ENCODE data around the gene MEIOB.

The MEIOB gene

DNA sequence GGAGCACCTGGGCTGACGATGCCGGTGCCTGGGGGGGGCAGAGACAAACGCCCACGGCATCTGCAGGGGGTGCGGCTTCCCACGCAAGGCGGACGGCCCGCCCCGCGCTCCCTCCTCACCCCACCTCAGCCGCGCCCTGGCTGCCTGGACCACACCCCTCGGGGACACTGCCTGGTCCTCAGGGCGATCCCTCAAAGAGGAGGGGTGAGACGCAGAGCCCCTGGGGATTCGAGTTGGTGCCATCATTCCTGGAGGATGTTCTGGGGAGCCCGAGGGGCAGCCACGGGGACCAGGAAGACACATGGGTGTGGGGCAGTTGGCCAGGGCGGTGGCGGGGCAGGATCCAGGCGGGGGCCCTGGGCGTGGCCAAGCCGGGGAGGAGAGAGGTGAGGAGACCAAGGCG lies 82.3 kb downstream of the MEIOB start:
- Histone ChIP-seq H3K36me3 (peaks cover 15 to 80% (median 44%) of the 10 kb centered on the region in 3 donors), H3K4me1 (peaks cover 0 to 38% (median 8%) of the 10 kb centered on the region in 4 donors), H3K27ac (no peak overlapping the region), H3K27me3 (no peaks in the 10 kb centered on the region), H3K9me3 (no peaks in the 10 kb centered on the region), H3K4me3 (no peak overlapping the region)
- intact Hi-C loops (cut with DNase I; ENCODE audit: low total_unique reads), result no loop called here
- no peak for TF ChIP-seq CTCF (IDR thresholded peaks at IDR 0.05)
- peak in 1 of 2 donors; percentile 62 for DNase-seq

DNA sequence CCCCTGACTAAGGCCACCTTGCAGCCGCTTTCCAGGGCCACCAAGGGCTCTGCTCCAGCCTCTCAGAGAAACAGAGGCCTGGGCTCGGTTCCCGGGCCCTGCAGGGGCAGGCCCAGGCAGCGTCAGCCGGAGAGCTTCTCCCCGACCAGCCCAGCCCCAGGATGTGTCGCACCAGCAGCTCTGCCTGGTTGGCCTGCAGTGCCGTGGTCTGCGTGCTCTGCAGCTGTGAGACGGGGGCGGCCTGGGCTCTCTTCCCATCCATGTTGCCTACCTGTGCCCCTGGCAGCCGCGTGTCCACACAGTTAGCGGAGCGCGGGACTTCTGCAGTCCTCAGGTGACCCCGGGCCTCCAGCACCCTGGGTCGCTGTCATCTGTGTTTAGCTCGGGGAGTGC lies 83.3 kb downstream of the MEIOB start:
- no peak overlapping the region for H3K4me3 ChIP-seq
- no peaks in the 10 kb centered on the region for H3K9me3 ChIP-seq
- TF ChIP-seq CTCF (IDR thresholded peaks at IDR 0.05), result no peak
- H3K27me3 ChIP-seq, result no peaks in the 10 kb centered on the region
- H3K27ac ChIP-seq, result no peak overlapping the region
- no peak for DNase-seq
- peaks cover 0 to 40% (median 17%) of the 10 kb centered on the region in 4 donors for H3K4me1 ChIP-seq
- intact Hi-C loops (cut with DNase I; ENCODE audit: low total_unique reads), result no loop called here
- H3K36me3 ChIP-seq, result peaks cover 15 to 80% (median 44%) of the 10 kb centered on the region in 3 donors

GRCh38 chr16:1788095-1788707 lies 83.8 kb downstream of the MEIOB start:
- no peak for TF ChIP-seq CTCF (IDR thresholded peaks at IDR 0.05)
- no peak overlapping the region for H3K27ac ChIP-seq
- intact Hi-C loops (cut with DNase I; ENCODE audit: low total_unique reads), result no loop called here
- peak in 1 of 2 donors; percentile 56 for DNase-seq
- peaks cover 15 to 80% (median 44%) of the 10 kb centered on the region in 3 donors for H3K36me3 ChIP-seq
- no peaks in the 10 kb centered on the region for H3K9me3 ChIP-seq
- peaks cover 0 to 43% (median 21%) of the 10 kb centered on the region in 4 donors for H3K4me1 ChIP-seq
- H3K27me3 ChIP-seq, result no peaks in the 10 kb centered on the region
- no peak overlapping the region for H3K4me3 ChIP-seq

DNA sequence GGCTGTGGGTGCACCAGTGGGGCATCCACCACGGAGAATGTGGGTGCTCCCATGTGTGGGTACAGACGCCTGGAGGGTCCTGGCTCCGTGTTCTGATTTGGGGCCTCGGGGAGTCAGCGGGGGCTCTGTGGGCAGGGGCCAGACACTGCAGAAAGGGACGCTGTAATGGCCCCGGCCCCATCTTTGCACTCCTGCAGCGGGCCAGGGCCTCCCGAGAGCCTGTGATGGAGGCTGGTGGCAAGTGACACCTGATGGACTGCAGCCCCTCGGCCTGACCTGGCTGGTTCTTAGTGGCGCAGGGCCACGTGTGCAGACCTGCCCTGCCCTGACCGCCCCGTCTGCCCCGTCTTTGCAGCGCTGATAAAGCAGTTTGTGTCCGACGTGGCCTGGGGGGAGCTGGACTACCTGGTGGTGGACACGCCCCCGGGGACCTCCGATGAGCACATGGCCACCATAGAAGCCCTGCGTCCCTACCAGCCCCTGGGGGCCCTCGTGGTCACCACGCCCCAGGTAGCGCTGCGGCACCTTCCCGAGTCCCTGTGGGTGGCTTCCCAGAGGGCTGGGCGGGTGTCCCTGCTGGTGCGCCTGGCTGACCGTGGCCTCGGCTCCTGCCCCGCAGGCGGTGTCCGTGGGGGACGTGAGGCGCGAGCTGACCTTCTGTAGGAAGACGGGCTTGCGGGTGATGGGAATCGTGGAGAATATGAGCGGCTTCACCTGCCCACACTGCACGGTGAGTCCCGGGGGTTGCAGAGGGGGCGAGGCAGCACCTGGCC lies 84.5 kb downstream of the MEIOB start:
- H3K9me3 ChIP-seq, result no peaks in the 10 kb centered on the region
- H3K4me3 ChIP-seq, result no peak overlapping the region
- peaks cover 15 to 75% (median 44%) of the 10 kb centered on the region in 3 donors for H3K36me3 ChIP-seq
- DNase-seq, result peak in 1 of 2 donors; percentile 64
- intact Hi-C loops (cut with DNase I; ENCODE audit: low total_unique reads), result no loop called here
- H3K27me3 ChIP-seq, result no peaks in the 10 kb centered on the region
- H3K27ac ChIP-seq, result no peak overlapping the region
- peaks cover 0 to 44% (median 21%) of the 10 kb centered on the region in 4 donors for H3K4me1 ChIP-seq
- no peak for TF ChIP-seq CTCF (IDR thresholded peaks at IDR 0.05)

DNA sequence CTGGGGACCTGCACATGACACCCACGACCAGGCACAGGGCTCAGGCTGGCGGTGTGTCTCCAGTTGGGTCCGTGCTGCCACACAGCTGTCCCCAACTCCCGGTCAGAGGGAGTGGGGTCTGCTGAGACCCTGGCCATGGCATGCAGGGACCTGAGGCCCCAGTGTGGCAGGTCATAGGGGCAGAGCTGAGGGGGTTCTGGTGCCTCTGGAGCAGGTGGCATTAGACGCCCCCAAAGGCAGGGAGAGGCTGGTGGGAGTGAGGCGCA lies 85.0 kb downstream of the MEIOB start:
- peaks cover 0 to 44% (median 21%) of the 10 kb centered on the region in 4 donors for H3K4me1 ChIP-seq
- no peak overlapping the region for H3K4me3 ChIP-seq
- no peaks in the 10 kb centered on the region for H3K9me3 ChIP-seq
- intact Hi-C loops (cut with DNase I; ENCODE audit: low total_unique reads), result no loop called here
- TF ChIP-seq CTCF (IDR thresholded peaks at IDR 0.05), result no peak
- no peak for DNase-seq
- H3K27ac ChIP-seq, result no peak overlapping the region
- no peaks in the 10 kb centered on the region for H3K27me3 ChIP-seq
- peaks cover 15 to 70% (median 44%) of the 10 kb centered on the region in 3 donors for H3K36me3 ChIP-seq

All from tibial artery (tissue), 4 donors.